ENCODE results near the gene DNAJB6. TPM values are rescaled to one million over a fixed set of nuclear protein-coding genes. Genes with fewer than 3 reads are reported as not detected.

DNAJB6 gene
- total RNA-seq, 1 donor from 2014 or later = 122 TPM

DNA sequence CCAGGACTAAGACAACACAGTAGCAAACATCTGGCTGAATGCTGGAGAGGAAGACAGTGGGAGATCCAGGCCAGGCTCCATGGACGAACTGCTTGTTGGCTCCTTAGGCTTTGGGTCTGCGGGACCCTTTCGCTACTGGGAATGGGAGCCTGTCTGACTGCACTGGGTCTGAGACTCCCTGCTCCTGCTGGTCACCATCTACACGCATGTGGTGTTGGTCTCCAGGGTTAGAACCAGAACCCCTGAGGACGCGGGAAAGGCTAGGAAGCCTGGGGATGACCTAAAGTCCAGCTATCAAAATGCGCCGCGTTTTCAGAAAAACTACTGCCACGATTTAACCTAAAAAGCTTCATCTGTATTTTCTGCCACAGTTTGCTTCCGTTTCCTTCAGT, 817 bp upstream of the DNAJB6 start:
- DNase-seq (ENCODE audit: low spot score) = no peak
- intact Hi-C loops (cut with micrococcal nuclease) = loop anchor here (2.0 to 5.0 kb wide), 2 partner anchors 23 to 199 kb away; partner anchors contain the start of gene UBE3C
- Mint-ChIP-seq H3K27me3 (ENCODE audit: low read depth) (peaks cover 14% of the 10 kb centered on the region), H3K4me3 (ENCODE audit: low read depth) (peak overlapping the region; percentile 93), H3K4me1 (ENCODE audit: low read depth) (peaks cover 25% of the 10 kb centered on the region), H3K9me3 (no peaks in the 10 kb centered on the region), H3K36me3 (ENCODE audit: low read depth) (peaks cover 25% of the 10 kb centered on the region), H3K27ac (peak overlapping the region; percentile 96)

DNA sequence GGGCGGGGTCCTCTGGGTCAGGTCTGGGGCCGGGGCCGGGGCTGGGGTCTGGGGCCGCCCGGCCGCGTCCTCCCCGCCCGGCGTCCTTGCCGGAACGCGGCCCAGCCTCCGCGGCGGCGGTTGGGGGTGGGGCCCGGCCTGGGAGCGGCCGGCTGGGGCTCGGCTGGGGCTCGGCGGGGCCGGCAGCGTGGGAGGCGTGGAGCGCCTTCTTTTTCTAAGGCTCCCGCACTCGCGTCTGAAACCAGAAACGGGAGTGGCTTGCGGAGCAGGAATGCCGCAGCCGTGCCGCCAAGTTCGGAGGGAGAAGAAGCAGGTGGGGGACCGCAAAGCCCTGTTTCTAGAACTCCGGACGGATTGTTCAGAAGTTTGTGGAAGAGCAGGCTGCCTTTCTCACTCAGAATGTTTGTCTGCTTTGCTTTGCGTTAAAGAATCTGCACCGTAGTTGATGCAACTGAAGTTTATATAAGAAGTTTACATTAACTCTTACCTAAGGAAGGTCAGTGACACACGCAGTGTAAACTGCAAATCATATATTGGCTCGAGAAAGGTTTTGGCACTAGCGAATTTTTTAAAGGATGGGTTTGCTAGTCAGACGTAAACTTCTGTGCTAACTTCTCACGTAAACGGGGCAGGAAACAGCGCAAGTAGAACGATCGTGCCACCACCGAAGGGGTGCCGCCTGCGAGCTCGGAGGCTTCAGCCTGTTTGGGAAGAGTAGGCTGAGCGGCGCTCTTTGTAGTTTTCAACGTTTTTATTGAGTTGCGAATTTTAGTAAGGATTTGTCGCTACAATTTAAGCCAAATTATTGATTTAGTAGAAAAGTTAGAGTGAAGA, 729 bp downstream of the DNAJB6 start:
- peak overlapping the region; percentile 96 for H3K4me3 Mint-ChIP-seq (ENCODE audit: low read depth)

DNA sequence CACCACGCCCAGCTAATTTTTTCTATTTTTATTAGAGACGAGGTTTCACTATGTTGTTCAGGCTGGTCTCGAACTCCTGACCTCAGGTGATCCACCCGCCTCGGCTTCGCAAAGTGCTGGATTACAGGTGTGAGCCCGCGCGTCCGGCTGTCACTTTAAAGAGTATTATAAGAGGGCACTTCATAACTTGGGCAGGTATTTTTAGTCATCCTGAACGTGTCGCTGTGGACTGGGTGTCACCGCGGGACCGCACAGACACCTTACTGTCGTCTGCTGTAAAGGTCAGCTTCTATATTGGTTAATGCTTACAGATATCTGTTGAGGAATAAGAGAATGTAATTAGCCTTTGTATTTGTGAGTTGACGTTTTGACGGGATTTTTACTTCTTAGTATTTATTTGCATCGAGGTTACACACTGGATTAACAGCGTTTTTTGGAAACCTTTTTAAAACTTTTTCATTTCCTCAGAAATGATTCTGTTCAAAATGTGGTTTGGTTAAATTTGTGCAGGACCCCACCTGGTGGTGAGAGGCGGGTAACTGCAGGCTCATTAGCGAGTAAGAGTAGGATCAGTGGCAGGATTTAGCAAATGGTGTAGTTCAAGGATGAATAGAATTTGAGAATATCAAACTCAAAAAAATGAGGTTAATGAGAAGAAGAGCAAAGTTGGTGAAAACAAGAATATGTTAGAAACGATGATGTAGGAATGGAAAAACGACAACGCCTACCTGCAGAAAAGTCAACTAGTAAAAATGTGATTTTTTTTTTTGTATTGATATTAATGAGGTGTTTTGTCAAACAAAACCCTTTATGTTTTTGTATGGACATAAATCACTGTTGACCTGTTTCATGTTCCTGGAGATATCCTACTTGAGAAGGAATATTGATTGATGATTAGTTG, 3.2 kb downstream of the DNAJB6 start:
- H3K36me3 Mint-ChIP-seq (ENCODE audit: low read depth) = peaks cover 36% of the 10 kb centered on the region
- peaks cover 2% of the 10 kb centered on the region for H3K27me3 Mint-ChIP-seq (ENCODE audit: low read depth)
- no peaks in the 10 kb centered on the region for H3K9me3 Mint-ChIP-seq
- peaks cover 25% of the 10 kb centered on the region for H3K4me1 Mint-ChIP-seq (ENCODE audit: low read depth)
- intact Hi-C loops (cut with micrococcal nuclease) = loop anchor here (1.0 to 5.0 kb wide), 3 partner anchors 38 to 203 kb away; partner anchors contain the start of gene UBE3C
- peak overlapping the region; percentile 38 for H3K4me3 Mint-ChIP-seq (ENCODE audit: low read depth)
- peak overlapping the region; percentile 10 for H3K27ac Mint-ChIP-seq
- DNase-seq (ENCODE audit: low spot score) = peak; percentile 53

More for the DNA sequence above, 729 bp downstream of the DNAJB6 start:
- Mint-ChIP-seq H3K4me1 (ENCODE audit: low read depth) (peaks cover 27% of the 10 kb centered on the region), H3K27ac (peak overlapping the region; percentile 93), H3K27me3 (ENCODE audit: low read depth) (peaks cover 7% of the 10 kb centered on the region), H3K9me3 (no peaks in the 10 kb centered on the region), H3K36me3 (ENCODE audit: low read depth) (peaks cover 26% of the 10 kb centered on the region)
- intact Hi-C loops (cut with micrococcal nuclease) = loop anchor here (1.0 to 5.0 kb wide), 2 partner anchors 50 to 200 kb away; partner anchors contain the start of gene UBE3C
- peak; percentile 61 for DNase-seq (ENCODE audit: low spot score)

DNA sequence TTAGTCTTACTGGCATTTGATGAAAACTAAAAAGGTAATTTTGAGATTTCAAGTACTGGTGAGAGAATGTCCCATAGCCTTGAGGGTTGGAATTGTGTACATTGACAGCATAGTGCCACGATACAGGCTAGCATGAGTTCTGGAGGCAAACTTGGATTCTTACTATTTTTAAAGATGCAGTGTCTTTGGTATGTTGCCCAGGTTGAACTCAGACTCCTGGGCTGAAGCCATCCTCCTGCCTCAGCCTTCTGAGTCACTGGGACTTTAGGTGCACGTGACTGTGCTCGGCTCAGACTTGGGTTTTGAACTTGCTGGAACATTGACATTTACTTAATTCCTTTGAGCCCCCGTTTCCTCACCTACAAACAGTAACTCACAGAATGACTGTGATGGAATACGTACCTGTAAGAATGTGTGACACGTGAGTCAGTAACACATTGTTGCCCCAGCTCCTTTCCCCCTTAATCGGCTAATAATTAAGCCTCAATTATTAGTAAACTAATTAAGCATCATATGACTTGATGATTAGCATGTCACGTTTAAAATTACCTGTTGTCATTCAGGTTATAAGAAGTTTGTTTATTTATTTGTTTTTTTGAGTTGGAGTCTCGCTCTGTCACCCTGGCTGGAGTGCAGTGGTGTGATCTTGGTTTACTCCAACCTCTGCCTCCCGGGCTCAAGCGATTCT, 10.6 kb downstream of the DNAJB6 start:
- H3K9me3 Mint-ChIP-seq = no peaks in the 10 kb centered on the region
- H3K27ac Mint-ChIP-seq = no peak overlapping the region
- intact Hi-C loops (cut with micrococcal nuclease) = no loop called here
- peaks cover 19% of the 10 kb centered on the region for H3K4me1 Mint-ChIP-seq (ENCODE audit: low read depth)
- peaks cover 19% of the 10 kb centered on the region for H3K36me3 Mint-ChIP-seq (ENCODE audit: low read depth)
- no peak for DNase-seq (ENCODE audit: low spot score)
- H3K27me3 Mint-ChIP-seq (ENCODE audit: low read depth) = no peaks in the 10 kb centered on the region
- H3K4me3 Mint-ChIP-seq (ENCODE audit: low read depth) = no peak overlapping the region

GRCh38 chr7:157348548-157348947, 11.7 kb downstream of the DNAJB6 start:
- intact Hi-C loops (cut with micrococcal nuclease) = no loop called here
- no peak for DNase-seq (ENCODE audit: low spot score)
- H3K4me3 Mint-ChIP-seq (ENCODE audit: low read depth) = no peak overlapping the region
- H3K27me3 Mint-ChIP-seq (ENCODE audit: low read depth) = no peaks in the 10 kb centered on the region
- peak overlapping the region; percentile 2 for H3K27ac Mint-ChIP-seq
- no peaks in the 10 kb centered on the region for H3K9me3 Mint-ChIP-seq
- H3K4me1 Mint-ChIP-seq (ENCODE audit: low read depth) = peaks cover 28% of the 10 kb centered on the region
- peaks cover 14% of the 10 kb centered on the region for H3K36me3 Mint-ChIP-seq (ENCODE audit: low read depth)

- Mint-ChIP-seq H3K27ac (peak overlapping the region; percentile 28), H3K9me3 (no peaks in the 10 kb centered on the region), H3K27me3 (ENCODE audit: low read depth) (no peaks in the 10 kb centered on the region), H3K4me1 (ENCODE audit: low read depth) (peaks cover 40% of the 10 kb centered on the region), H3K36me3 (ENCODE audit: low read depth) (peaks cover 30% of the 10 kb centered on the region), H3K4me3 (ENCODE audit: low read depth) (no peak overlapping the region)
- intact Hi-C loops (cut with micrococcal nuclease) = no loop called here
- no peak for DNase-seq (ENCODE audit: low spot score)
These were observed 15.7 kb downstream of the DNAJB6 start for GRCh38 chr7:157352516-157352915.

GRCh38 chr7:157355784-157356511, 19.1 kb downstream of the DNAJB6 start:
- intact Hi-C loops (cut with micrococcal nuclease) = no loop called here
- Mint-ChIP-seq H3K4me1 (ENCODE audit: low read depth) (peaks cover 52% of the 10 kb centered on the region), H3K4me3 (ENCODE audit: low read depth) (no peak overlapping the region), H3K9me3 (no peaks in the 10 kb centered on the region), H3K27me3 (ENCODE audit: low read depth) (no peaks in the 10 kb centered on the region), H3K36me3 (ENCODE audit: low read depth) (peaks cover 51% of the 10 kb centered on the region), H3K27ac (no peak overlapping the region)
- no peak for DNase-seq (ENCODE audit: low spot score)

GRCh38 chr7:157357129-157358040, 20.6 kb downstream of the DNAJB6 start:
- H3K4me3 Mint-ChIP-seq (ENCODE audit: low read depth) = no peak overlapping the region
- H3K9me3 Mint-ChIP-seq = no peaks in the 10 kb centered on the region
- H3K36me3 Mint-ChIP-seq (ENCODE audit: low read depth) = peaks cover 63% of the 10 kb centered on the region
- H3K27ac Mint-ChIP-seq = peak overlapping the region; percentile 65
- intact Hi-C loops (cut with micrococcal nuclease) = no loop called here
- H3K27me3 Mint-ChIP-seq (ENCODE audit: low read depth) = no peaks in the 10 kb centered on the region
- no peak for DNase-seq (ENCODE audit: low spot score)
- H3K4me1 Mint-ChIP-seq (ENCODE audit: low read depth) = peaks cover 46% of the 10 kb centered on the region

DNA sequence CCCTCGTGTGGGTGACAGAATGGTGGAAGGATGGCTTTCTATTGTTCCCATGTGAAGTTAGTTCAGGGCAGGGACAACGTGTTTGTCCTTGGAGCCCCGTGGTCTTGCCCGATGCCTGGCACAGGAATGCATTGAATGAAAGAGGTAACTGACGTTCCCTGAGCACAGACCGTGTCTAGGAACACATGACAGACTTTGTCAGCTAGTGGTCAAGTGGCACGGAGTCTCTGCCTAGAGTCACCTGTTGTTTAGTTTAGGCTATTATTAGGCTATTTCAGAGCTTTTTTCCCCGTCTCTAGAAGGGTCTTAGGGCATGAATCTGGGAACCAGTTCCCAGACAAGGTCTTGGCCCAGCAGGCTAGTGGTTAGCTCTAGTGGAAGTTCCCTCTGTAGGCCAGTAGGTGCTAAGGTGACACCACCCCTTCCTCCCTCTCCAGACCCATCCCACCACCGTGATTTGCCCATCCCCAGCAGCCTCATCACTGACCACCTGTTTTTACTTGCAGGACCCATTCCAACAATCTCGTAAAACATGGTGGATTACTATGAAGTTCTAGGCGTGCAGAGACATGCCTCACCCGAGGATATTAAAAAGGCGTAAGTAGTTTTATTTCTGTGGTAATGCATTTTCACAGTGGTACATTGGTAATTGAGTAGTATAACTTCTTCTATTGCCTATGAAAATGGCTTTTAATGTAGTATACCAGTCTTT, 21.4 kb downstream of the DNAJB6 start:
- peaks cover 70% of the 10 kb centered on the region for H3K36me3 Mint-ChIP-seq (ENCODE audit: low read depth)
- H3K27me3 Mint-ChIP-seq (ENCODE audit: low read depth) = no peaks in the 10 kb centered on the region
- intact Hi-C loops (cut with micrococcal nuclease) = no loop called here
- no peak overlapping the region for H3K27ac Mint-ChIP-seq
- peaks cover 40% of the 10 kb centered on the region for H3K4me1 Mint-ChIP-seq (ENCODE audit: low read depth)
- no peaks in the 10 kb centered on the region for H3K9me3 Mint-ChIP-seq
- H3K4me3 Mint-ChIP-seq (ENCODE audit: low read depth) = no peak overlapping the region
- DNase-seq (ENCODE audit: low spot score) = no peak

DNA sequence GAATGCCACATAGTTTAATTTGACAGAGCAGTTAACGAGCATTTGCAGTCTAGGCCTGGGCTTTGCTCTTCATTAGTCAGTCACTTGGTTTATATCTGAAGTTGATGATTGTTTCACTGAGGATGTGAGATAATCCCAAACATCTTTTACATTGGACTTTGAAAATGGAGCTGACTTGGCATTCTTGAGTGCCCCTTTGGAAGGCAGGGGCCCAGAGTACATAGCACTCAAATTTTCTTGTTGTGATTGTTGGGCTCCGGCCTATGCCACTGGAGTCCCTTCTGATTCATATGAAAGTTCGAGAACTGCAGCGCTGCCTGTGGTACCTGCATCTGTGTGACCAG, 21.9 kb downstream of the DNAJB6 start:
- DNase-seq (ENCODE audit: low spot score) = no peak
- H3K27me3 Mint-ChIP-seq (ENCODE audit: low read depth) = no peaks in the 10 kb centered on the region
- peaks cover 70% of the 10 kb centered on the region for H3K36me3 Mint-ChIP-seq (ENCODE audit: low read depth)
- H3K4me3 Mint-ChIP-seq (ENCODE audit: low read depth) = no peak overlapping the region
- H3K9me3 Mint-ChIP-seq = no peaks in the 10 kb centered on the region
- peaks cover 35% of the 10 kb centered on the region for H3K4me1 Mint-ChIP-seq (ENCODE audit: low read depth)
- intact Hi-C loops (cut with micrococcal nuclease) = no loop called here
- H3K27ac Mint-ChIP-seq = no peak overlapping the region

DNA sequence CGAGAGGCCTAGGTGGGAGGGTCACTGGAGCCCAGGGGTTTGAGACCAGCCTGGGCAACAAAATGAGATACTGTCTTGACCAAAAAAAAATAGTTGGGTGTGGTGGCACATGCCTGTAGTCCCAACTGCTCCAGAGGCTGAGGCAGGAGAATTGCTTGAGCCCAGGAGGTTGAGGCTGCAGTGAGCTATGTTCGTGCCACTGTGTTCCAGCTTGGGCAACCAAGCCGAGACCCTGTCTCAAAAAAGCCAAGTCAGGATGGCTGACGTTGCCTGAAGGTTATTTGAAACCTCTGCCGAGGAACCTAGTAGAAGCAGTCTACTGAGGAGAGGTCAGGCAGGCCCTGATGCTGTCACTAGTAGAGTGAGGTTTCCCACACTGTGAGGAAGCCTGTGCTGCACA, 22.8 kb downstream of the DNAJB6 start:
- Mint-ChIP-seq H3K36me3 (ENCODE audit: low read depth) (peaks cover 76% of the 10 kb centered on the region), H3K4me1 (ENCODE audit: low read depth) (peaks cover 33% of the 10 kb centered on the region), H3K27me3 (ENCODE audit: low read depth) (no peaks in the 10 kb centered on the region), H3K27ac (no peak overlapping the region), H3K9me3 (no peaks in the 10 kb centered on the region), H3K4me3 (ENCODE audit: low read depth) (no peak overlapping the region)
- DNase-seq (ENCODE audit: low spot score) = no peak
- intact Hi-C loops (cut with micrococcal nuclease) = no loop called here
